ENCODE data around the gene SBF2.

The SBF2 gene

DNA sequence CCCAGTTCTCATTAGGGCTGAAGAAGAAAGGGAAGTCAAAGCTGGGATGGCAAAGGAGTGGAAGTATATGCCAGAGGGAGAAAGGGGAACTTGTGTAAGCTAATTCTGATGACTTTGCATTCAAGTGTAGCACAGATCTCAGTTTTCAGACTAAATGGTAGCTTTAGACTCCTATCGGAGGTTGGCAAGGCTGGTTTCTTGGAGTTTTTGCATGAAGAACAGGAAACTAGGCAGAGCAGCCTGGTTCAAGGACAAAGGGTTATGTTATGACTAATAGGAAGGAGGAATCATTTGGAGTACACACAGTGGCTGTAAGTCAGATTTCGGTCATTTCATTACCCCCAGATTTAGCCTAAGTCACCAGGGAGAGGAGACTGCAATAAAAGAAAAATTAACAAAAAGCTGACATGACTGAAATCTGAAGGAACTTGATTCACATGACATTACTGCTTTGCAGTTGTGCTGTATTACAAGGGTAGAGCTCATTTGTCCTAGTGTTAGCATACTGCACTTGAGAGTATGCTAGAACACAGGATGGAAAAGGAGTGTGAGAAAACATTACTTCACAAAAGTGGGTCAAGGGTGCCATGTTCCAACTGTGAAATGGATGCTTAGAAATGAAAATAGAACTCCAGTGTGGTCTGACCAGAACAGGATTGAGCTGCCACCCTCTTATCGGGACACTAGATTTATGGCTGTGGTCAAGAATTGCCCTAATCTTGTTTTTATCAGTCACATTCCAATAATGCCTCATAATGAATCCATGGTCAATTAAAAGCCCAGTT lies 34.5 kb upstream of the SBF2 start:
- DNase-seq (ENCODE audit: low spot score), result no peak
- in situ Hi-C loops (cut with MboI; ENCODE audit: low pct_unique_long_range_greater_than_20kb, low sequenced_read_pairs, unreplicated experiment), result loop anchor here (10.0 kb wide), 1 partner anchor 124 kb away; no protein-coding TSS in a partner anchor
- TF ChIP-seq, protein P1, sequence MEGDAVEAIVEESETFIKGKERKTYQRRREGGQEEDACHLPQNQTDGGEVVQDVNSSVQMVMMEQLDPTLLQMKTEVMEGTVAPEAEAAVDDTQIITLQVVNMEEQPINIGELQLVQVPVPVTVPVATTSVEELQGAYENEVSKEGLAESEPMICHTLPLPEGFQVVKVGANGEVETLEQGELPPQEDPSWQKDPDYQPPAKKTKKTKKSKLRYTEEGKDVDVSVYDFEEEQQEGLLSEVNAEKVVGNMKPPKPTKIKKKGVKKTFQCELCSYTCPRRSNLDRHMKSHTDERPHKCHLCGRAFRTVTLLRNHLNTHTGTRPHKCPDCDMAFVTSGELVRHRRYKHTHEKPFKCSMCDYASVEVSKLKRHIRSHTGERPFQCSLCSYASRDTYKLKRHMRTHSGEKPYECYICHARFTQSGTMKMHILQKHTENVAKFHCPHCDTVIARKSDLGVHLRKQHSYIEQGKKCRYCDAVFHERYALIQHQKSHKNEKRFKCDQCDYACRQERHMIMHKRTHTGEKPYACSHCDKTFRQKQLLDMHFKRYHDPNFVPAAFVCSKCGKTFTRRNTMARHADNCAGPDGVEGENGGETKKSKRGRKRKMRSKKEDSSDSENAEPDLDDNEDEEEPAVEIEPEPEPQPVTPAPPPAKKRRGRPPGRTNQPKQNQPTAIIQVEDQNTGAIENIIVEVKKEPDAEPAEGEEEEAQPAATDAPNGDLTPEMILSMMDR (IDR thresholded peaks at IDR 0.05; ENCODE audit: extremely low read depth, insufficient read depth, missing control alignments), result no peak

DNA sequence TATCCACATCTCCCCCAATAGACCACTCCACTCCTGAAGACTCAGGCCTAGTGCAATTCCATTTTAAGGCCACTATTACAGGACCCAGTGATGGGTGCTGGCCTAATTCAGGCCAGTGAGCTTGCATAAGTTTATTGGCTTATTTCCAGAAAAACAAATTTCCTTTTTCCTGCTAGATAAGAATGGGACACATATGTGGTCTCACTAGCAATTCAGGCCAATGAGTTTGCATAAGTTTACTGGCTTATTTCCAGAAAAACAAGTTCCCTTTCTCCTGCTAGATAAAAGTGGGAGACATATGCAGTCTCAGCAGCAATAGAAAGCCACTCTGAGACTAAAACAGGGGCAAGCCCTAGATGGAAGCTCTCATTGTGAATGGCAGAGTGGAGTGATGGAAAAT lies 33.2 kb upstream of the SBF2 start:
- in situ Hi-C loops (cut with MboI; ENCODE audit: low pct_unique_long_range_greater_than_20kb, low sequenced_read_pairs, unreplicated experiment), result loop anchor here (10.0 kb wide), 1 partner anchor 122 kb away; no protein-coding TSS in a partner anchor
- no peak for DNase-seq (ENCODE audit: low spot score)
- TF ChIP-seq, protein P1 (IDR thresholded peaks at IDR 0.05; ENCODE audit: extremely low read depth, insufficient read depth, missing control alignments), result no peak

DNA sequence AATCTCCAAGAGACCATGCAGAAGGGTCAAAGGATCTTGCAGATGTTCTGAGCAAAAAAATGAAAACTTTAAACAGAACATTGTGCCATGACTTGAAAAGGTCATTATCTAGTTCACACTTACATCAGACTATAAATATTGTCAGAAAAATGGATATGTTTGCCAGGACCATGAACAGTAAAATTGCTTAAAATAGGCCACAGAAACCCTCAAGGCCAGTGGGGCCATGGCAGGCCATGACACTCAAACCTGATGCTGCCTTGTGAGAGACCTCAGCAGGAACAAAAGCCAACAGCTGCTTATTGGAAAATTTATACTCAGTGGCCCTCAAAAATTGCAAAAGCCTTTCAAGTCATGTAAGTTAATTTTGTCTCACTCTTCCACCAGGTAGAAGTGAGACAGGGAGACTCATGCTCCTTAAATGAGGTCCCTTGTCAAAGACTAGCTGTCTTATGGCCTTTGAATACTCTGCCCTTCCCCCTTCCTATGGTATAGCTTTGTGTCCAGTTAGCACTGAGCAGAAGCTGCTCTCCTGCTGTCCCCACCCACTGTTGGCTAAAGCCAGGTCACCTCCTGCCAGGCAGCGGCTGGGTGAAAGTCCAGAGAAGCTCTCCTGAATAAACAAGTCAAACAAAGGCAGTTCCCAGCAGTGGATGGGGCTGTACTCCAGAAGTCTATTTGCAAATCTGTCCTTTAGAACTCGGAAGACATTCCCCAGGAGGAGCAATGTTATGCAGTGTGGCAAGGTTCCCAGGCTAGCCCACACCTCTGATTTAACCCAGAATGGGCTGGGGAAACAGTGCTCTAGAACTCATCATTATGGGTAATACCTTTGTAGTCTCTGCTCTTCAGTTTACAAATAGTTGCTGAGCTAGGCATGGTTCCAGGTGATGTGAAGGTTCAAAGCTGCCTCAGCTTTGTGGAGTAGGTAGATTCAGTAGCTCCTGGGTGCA lies 32.3 kb upstream of the SBF2 start:
- TF ChIP-seq, protein P1 (IDR thresholded peaks at IDR 0.05; ENCODE audit: extremely low read depth, insufficient read depth, missing control alignments), result no peak
- in situ Hi-C loops (cut with MboI; ENCODE audit: low pct_unique_long_range_greater_than_20kb, low sequenced_read_pairs, unreplicated experiment), result loop anchor here (10.0 kb wide), 1 partner anchor 121 kb away; no protein-coding TSS in a partner anchor
- no peak for DNase-seq (ENCODE audit: low spot score)

DNA sequence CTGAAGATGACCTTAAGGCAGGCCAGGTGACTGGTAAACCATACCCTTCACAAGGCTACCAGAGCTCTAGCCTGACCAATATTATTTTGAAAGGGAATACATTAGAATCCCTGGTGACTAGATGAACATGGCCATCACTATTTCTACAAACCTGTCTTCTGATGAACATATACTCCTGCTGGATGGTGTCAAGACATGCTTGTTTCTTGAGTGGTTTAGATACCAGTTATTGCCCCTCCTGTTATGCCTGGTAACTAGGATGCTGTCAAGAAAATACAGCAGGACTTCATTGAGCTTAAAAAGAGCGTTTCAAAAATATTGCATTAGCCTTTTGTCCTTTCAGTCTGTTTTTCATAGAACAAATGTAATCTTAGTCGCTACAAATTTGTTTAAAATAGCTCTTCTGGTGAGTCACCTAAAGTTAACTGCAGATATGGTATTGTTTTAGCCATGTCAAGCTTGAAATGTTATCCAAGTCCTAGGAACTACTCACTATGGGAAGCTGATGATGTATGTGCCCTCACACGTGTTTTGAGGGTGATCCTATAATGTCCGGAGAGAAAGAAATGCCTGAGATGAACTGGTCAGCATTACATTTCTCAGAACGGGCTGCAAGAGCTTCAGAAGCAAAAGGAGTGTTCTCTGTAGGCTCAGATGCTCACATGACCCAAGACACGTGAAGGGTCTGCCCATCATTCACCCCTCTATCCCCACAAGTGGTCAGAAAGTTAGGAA lies 31.4 kb upstream of the SBF2 start:
- DNase-seq (ENCODE audit: low spot score), result no peak
- TF ChIP-seq, protein P1 (IDR thresholded peaks at IDR 0.05; ENCODE audit: extremely low read depth, insufficient read depth, missing control alignments), result no peak
- in situ Hi-C loops (cut with MboI; ENCODE audit: low pct_unique_long_range_greater_than_20kb, low sequenced_read_pairs, unreplicated experiment), result loop anchor here (10.0 kb wide), 1 partner anchor 121 kb away; no protein-coding TSS in a partner anchor

DNA sequence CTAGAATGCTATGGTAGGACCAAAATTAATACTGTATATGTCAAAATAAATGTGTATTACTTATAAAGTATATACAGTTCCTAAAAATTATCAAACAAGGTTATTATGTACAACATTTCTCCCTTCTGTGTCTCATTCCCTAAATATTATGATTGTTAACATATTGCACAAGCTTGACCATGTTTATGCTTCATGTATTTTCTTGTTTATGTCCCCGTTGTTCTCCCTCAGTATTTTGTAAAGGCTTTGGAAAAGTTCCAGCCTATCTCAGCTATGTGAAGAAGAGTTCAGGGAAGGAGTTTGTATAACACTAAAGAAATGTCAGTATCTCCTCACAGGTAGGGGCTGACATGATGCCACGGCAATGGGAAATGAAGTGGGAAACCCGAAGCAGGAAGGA lies 30.5 kb upstream of the SBF2 start:
- DNase-seq (ENCODE audit: low spot score), result no peak
- TF ChIP-seq, protein P1 (IDR thresholded peaks at IDR 0.05; ENCODE audit: extremely low read depth, insufficient read depth, missing control alignments), result no peak
- in situ Hi-C loops (cut with MboI; ENCODE audit: low pct_unique_long_range_greater_than_20kb, low sequenced_read_pairs, unreplicated experiment), result loop anchor here (10.0 to 25.0 kb wide), 3 partner anchors 120 to 462 kb away; no protein-coding TSS in a partner anchor

DNA sequence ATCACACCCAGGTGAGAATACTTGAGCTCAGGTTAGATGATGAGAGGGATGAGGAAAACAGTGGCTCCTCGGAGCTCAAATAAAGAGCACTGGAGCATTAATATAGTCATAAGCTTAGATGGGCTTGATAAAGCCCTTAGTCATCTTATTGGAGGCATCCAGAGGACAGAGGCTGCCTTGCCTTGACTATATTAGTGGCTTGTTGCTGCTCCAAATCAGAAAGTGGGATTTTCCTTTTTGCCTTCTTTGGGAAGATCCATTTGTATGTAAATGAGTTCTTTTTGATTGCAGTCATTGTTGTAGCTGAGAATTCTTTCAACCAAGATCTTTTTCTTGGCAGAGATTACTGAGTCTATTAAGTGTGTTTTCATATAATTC lies 29.8 kb upstream of the SBF2 start:
- in situ Hi-C loops (cut with MboI; ENCODE audit: low pct_unique_long_range_greater_than_20kb, low sequenced_read_pairs, unreplicated experiment), result loop anchor here (10.0 to 25.0 kb wide), 3 partner anchors 119 to 461 kb away; no protein-coding TSS in a partner anchor
- TF ChIP-seq, protein P1 (IDR thresholded peaks at IDR 0.05; ENCODE audit: extremely low read depth, insufficient read depth, missing control alignments), result no peak
- no peak for DNase-seq (ENCODE audit: low spot score)

All from GM13977 (cell line).